ENCODE data around the gene PTMA. TPM values are rescaled to one million over a fixed set of nuclear protein-coding genes. Genes with fewer than 3 reads are reported as not detected.
"Not testable (repeated sequence)": the region's sequence is repeated elsewhere in the genome, so short reads cannot be mapped to it uniquely, and the experiment has no call there.

The PTMA gene
- total and polyA plus RNA-seq, 5 donors: 231 to 480 (median 316) TPM

DNA sequence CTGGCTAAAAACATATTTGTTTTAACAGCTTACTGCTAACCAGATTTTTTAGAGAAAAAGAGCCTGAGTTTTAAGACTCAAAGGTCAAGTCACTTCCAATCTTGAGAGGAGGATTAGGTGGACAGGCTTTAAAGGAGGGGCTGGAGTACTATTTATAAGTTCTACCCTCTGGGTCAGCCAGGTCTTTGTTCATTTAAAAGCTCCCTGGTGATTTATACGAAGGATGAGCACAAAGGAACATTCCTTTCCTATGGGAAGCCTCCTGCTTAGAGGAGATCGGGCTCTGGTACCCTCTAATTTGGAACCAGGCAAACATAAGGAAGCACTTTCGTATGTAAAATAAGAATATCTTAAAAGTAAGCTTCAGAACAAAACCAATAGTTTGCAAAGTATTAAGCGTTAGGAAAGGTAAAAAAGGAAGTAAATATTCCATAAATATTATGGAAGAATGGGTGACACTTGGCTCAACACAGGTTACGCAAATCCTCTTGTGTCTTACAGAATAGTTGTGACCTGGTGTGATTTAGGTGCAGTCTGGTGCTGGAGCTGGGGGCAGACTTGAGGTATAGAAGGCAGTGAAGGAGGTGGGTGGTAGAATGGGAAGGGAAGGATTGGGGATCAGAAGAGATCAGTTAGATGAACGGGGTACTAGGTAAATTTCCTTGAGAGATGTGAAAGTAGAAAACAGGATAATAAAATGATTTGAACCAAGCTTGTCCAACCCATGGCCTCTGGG lies 37.1 kb downstream of the PTMA start:
- H3K9me3 ChIP-seq (ENCODE audit: control insufficient read depth, low read length): no peaks in the 10 kb centered on the region
- ATAC-seq: no peak

DNA sequence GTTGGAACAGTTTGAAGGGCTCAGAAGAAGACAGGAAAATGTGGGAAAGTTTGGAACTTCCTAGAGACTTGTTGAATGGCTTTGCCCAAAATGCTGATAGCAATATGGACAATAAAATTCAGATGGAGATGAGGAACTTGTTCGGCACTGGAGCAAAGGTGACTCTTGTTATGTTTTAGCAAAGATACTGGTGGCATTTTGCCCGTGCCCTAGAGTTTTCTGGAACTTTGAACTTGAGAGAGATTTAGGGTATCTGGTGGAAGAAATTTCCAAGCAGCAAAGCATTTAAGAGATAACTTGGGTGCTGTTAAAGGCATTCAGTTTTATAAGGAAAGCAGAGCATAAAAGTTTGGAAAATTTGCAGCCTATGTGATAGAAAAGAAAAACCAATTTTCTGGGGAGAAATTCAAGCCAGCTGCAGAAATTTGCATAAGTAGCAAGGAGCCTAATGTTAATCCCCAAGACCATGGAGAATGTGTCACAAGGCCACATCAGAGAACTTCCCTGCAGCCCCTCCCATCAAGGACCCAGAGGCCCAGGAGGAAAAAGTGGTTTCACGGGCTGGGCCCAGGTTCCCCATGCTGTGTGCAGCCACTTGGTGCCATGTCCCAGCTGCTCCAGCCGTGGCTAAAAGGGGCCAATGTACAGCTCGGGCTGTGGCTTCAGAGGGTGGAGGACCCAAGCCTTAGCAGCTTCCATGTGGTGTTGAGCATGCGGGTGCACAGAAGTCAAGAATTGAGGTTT lies 40.0 kb downstream of the PTMA start:
- H3K9me3 ChIP-seq (ENCODE audit: control insufficient read depth, low read length); ATAC-seq; intact Hi-C loops (cut with DNase I); H3K27me3 ChIP-seq (ENCODE audit: control insufficient read depth, insufficient read depth); DNase-seq; H3K27ac ChIP-seq (ENCODE audit: low read length); H3K4me3 ChIP-seq (ENCODE audit: low read length); H3K4me1 ChIP-seq (ENCODE audit: control insufficient read depth, insufficient read depth, low read length): not testable (repeated sequence)
- 91% methylated on average over 6 of the region's 6 CpGs for WGBS

More for the DNA sequence above, 37.1 kb downstream of the PTMA start:
- no peak for DNase-seq
- Histone ChIP-seq H3K27ac (ENCODE audit: low read length) (no peak overlapping the region), H3K4me3 (ENCODE audit: low read length) (no peak overlapping the region), H3K4me1 (ENCODE audit: control insufficient read depth, insufficient read depth, low read length) (no peaks in the 10 kb centered on the region), H3K27me3 (ENCODE audit: control insufficient read depth, insufficient read depth) (no peaks in the 10 kb centered on the region)
- WGBS: 75% methylated on average over 6 of the region's 6 CpGs
- intact Hi-C loops (cut with DNase I): no loop called here

DNA sequence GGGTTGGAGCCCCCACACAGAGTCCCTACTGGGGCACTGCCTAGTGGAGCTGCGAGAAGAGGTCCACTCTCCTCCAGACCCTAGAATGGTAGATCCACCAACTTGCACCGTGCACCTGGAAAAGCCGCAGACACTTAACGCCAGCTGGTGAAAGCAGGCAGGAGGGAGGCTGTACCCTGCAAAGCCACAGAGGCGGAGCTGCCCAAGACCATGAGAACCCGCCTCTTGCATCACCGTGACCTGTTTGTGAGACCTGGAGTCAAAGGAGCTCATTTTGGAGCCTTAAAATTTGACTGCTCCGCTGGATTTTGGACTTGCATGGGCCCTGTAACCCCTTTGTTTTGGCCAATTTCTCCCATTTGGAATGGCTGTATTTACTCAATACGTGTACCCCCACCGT lies 40.7 kb downstream of the PTMA start:
- H3K27me3 ChIP-seq (ENCODE audit: control insufficient read depth, insufficient read depth); H3K4me1 ChIP-seq (ENCODE audit: control insufficient read depth, insufficient read depth, low read length); DNase-seq; H3K9me3 ChIP-seq (ENCODE audit: control insufficient read depth, low read length); H3K27ac ChIP-seq (ENCODE audit: low read length); ATAC-seq; H3K4me3 ChIP-seq (ENCODE audit: low read length); intact Hi-C loops (cut with DNase I): not testable (repeated sequence)
- WGBS: 95% methylated on average over 10 of the region's 10 CpGs

DNA sequence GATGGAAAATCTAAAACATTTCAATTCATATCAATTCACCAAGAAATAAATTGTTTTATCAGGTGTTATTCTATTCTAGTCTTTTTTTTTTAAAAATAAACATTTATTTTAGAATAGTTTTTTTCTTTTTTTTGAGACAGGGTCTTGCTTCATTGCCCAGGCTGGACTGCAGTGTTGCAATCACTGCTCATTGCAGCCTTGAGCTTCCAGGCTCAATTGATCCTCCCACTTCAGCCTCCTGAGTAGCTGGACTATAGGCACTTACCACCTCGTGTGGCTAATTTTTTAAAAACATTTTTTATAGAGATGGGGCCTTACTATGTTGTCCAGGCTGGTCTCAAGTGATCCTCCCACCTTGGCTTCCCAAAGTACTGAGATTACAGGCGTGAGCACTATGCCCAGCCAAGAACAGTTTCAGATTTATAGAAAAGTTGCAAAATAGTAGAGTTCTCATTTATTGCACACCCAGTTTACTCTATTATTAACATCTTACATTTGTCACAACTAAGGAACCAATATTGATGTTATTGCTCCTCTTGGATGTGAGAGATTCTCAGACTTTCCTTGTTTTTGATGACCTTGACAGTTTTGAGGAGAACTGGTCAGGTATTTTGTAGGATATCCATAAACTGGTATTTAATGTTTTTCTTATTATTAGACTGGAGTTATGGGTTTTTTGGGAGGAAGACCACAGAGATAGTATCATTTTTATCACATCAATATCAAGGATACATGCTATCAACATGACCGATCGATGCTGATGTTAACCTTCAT lies 42.9 kb downstream of the PTMA start:
- Histone ChIP-seq H3K27ac (ENCODE audit: low read length) (no peak overlapping the region), H3K9me3 (ENCODE audit: control insufficient read depth, low read length) (no peaks in the 10 kb centered on the region), H3K27me3 (ENCODE audit: control insufficient read depth, insufficient read depth) (no peaks in the 10 kb centered on the region), H3K4me3 (ENCODE audit: low read length) (no peak overlapping the region), H3K4me1 (ENCODE audit: control insufficient read depth, insufficient read depth, low read length) (no peaks in the 10 kb centered on the region)
- ATAC-seq (no peak), DNase-seq (no peak)
- 91% methylated on average over 4 of the region's 4 CpGs for WGBS
- intact Hi-C loops (cut with DNase I): no loop called here

DNA sequence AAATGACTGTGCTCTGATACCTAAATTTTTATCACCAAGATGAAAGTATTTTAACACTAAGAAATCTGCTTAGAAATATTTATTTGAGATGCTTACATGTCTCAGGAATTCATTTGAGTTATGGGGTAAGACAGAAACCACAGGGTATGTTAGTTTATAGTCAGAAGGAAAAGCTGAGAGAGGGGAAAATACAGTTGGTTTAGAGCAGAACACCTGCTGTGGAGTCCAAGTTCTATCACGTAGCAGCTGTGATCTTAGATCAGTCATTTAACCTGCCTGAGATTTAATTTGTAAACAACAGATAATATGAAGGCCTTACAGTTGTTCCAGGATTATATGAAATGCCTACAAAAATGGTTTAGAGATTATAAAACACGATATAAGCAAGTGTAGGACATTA lies 43.7 kb downstream of the PTMA start:
- ATAC-seq (no peak), DNase-seq (no peak)
- Histone ChIP-seq H3K27me3 (ENCODE audit: control insufficient read depth, insufficient read depth) (no peaks in the 10 kb centered on the region), H3K4me3 (ENCODE audit: low read length) (no peak overlapping the region), H3K4me1 (ENCODE audit: control insufficient read depth, insufficient read depth, low read length) (no peaks in the 10 kb centered on the region), H3K9me3 (ENCODE audit: control insufficient read depth, low read length) (no peaks in the 10 kb centered on the region), H3K27ac (ENCODE audit: low read length) (no peak overlapping the region)
- intact Hi-C loops (cut with DNase I): no loop called here
- 89% methylated on average over 2 of the region's 2 CpGs for WGBS

DNA sequence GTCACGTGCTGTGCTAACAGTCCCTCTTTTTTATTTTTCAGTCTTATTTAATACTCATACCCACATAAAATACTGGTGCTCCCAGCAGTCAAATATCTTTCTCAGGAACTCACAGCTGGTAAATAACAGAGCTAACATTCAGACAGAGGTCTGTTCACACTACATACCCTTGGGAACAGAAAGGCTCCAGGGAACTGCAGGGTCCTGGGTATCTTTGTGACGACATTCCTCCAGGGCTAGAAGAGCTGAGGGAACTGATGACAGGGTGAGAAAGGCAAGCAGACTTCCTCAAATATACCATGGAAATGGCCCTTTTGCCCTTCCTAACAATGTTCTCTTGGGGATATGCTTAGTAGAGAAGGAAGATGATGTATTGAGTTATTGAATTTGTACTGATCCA lies 53.4 kb downstream of the PTMA start:
- Histone ChIP-seq H3K27me3 (ENCODE audit: control insufficient read depth, insufficient read depth) (no peaks in the 10 kb centered on the region), H3K4me1 (ENCODE audit: control insufficient read depth, insufficient read depth, low read length) (no peaks in the 10 kb centered on the region), H3K27ac (ENCODE audit: low read length) (no peak overlapping the region), H3K4me3 (ENCODE audit: low read length) (no peak overlapping the region), H3K9me3 (ENCODE audit: control insufficient read depth, low read length) (no peaks in the 10 kb centered on the region)
- ATAC-seq (no peak), DNase-seq (no peak)
- 71% methylated on average over 2 of the region's 2 CpGs for WGBS
- intact Hi-C loops (cut with DNase I): no loop called here

Other genes starting within 250 kb of the PTMA start
- 100 to 1,000 TPM; 251 to 327 (median 267) TPM for gene NCL, start 244.0 kb upstream of the PTMA start, total RNA-seq
- gene NCL, start 244.0 kb upstream of the PTMA start, polyA plus RNA-seq: 122 TPM
- 1 to 10 TPM in 2 of 4 donors, under 1 TPM in 2; 0.50 to 1.9 (median 1.00) TPM for gene NMUR1, start 178.1 kb upstream of the PTMA start, total RNA-seq
- 1.0 TPM for gene NMUR1, start 178.1 kb upstream of the PTMA start, polyA plus RNA-seq
- gene TEX44, start 115.7 kb upstream of the PTMA start, total RNA-seq: not detected
- not detected for gene TEX44, start 115.7 kb upstream of the PTMA start, polyA plus RNA-seq
- gene PDE6D, start 72.8 kb downstream of the PTMA start, total RNA-seq: 10 to 100 TPM; 13.3 to 17.9 (median 16.4) TPM
- gene PDE6D, start 72.8 kb downstream of the PTMA start, polyA plus RNA-seq: 24.3 TPM
- gene COPS7B, start 77.9 kb downstream of the PTMA start, total RNA-seq: 10 to 100 TPM; 16.2 to 21.7 (median 19.3) TPM
- gene COPS7B, start 77.9 kb downstream of the PTMA start, polyA plus RNA-seq: 17.7 TPM
- gene NPPC, start 217.9 kb downstream of the PTMA start, total RNA-seq: 10 to 100 TPM in 1 of 4 donors, 1 to 10 TPM in 3; 2.1 to 14.0 (median 3.4) TPM
- 1.7 TPM for gene NPPC, start 217.9 kb downstream of the PTMA start, polyA plus RNA-seq

Data from right cardiac atrium (tissue), 5 donors.